ENCODE data around the gene DHH.

DNA sequence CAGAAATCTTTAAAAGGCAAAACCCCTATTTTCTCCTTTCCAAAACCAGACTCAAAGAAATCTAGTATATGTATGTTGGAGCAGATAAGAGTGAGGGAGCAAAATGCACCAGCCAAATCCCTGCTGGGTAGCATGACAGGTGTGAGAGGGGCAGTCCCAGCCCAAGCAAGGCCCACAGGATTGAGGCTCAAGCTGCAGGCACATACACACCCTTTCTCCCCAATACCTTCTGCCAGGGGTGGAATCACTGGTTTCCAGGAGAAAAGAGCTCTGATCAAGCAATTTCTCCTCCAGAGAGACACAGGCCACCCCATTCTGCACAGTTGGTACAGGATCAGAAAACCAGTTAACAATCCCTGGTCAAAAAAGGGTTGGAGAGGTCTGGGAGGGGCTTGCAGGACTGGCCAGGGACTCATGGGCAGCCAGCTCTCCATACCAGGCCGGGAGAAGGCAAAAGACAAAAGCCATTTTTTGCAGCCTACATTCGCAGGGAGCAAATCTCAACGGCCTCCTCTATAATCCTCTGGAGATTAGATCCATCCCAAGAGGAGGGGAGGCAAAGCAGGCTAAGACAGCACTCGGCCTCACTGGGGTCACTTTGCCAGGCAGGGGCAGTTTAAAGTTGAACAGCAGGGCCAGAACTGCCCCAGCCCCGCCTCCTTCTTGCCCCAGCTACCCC, 36.1 kb downstream of the DHH start:
- TF ChIP-seq CTCF (IDR thresholded peaks at IDR 0.05; ENCODE audit: insufficient read depth, low read length, poor library complexity, severe bottlenecking) (no peak), EZH2phosphoT487 (conservative IDR thresholded peaks at IDR 0.05; ENCODE audit: low read length) (no peak)
